H9 (cell line): ENCODE results near the gene STAMBPL1. TPM values are rescaled to one million over a fixed set of nuclear protein-coding genes. Genes with fewer than 3 reads are reported as not detected.
A peak's percentile ranks its signal among the peaks of the same experiment; 100 is the strongest.

Experiments
- DNase-seq: peaks from one replicate; pipeline ENCODE4 v3.0.0-alpha.2; 2017
- H2AFZ ChIP-seq: one replicate; pipeline ENCODE4 v1.6.1; 2013; ENCODE audit warnings: mild to moderate bottlenecking, low read length, control low read depth, moderate library complexity
- H2AK5ac ChIP-seq: 2 replicates; pipeline ENCODE4 v1.6.1; 2013; ENCODE audit warnings: low read length, control low read depth, mixed read lengths; ENCODE audit not compliant: insufficient read length
- H2BK120ac ChIP-seq: one replicate; pipeline ENCODE4 v1.6.1; 2013; ENCODE audit warnings: low read depth, mild to moderate bottlenecking, low read length, control low read depth, inconsistent platforms; ENCODE audit not compliant: poor library complexity, severe bottlenecking
- H2BK12ac ChIP-seq: 2 replicates; pipeline ENCODE4 v1.6.1; 2013; ENCODE audit warnings: low read length, control low read depth, mixed read lengths, low read depth; ENCODE audit not compliant: insufficient read length
- H2BK15ac ChIP-seq: 2 replicates; pipeline ENCODE4 v1.6.1; 2013; ENCODE audit warnings: low read depth, low read length, control low read depth
- H2BK20ac ChIP-seq: one replicate; pipeline ENCODE4 v1.6.1; 2013; ENCODE audit warnings: low read depth, mild to moderate bottlenecking, low read length, control low read depth, inconsistent platforms; ENCODE audit not compliant: poor library complexity, severe bottlenecking
- H2BK5ac ChIP-seq: 2 replicates; pipeline ENCODE4 v1.6.1; 2013; ENCODE audit warnings: low read length, control low read depth, mixed read lengths; ENCODE audit not compliant: insufficient read length
- H3K14ac ChIP-seq: 2 replicates; pipeline ENCODE4 v1.6.1; 2013; ENCODE audit warnings: low read length, control low read depth; ENCODE audit not compliant: insufficient read depth
- H3K18ac ChIP-seq: 2 replicates; pipeline ENCODE4 v1.6.1; 2013; ENCODE audit warnings: low read depth, mild to moderate bottlenecking, mixed read lengths, low read length, control low read depth; ENCODE audit not compliant: insufficient read length
- H3K23ac ChIP-seq: 2 replicates; pipeline ENCODE4 v1.6.1; 2013; ENCODE audit warnings: low read length, control low read depth, mixed read lengths, low read depth; ENCODE audit not compliant: insufficient read length
- H3K23me2 ChIP-seq: 2 replicates; pipeline ENCODE4 v1.6.1; 2013; ENCODE audit warnings: low read depth, mild to moderate bottlenecking, mixed read lengths, low read length, control low read depth; ENCODE audit not compliant: insufficient read length, poor library complexity, severe bottlenecking
- H3K27ac ChIP-seq: 2 replicates; pipeline ENCODE4 v1.5.1; 2013; ENCODE audit warnings: low read length, control low read depth, mixed read lengths, low read depth; ENCODE audit not compliant: insufficient read length
- H3K27me3 ChIP-seq: 2 replicates; pipeline ENCODE4 v1.6.1; 2013; ENCODE audit warnings: low read length, control low read depth, inconsistent platforms; ENCODE audit not compliant: insufficient read depth
- H3K4ac ChIP-seq: 2 replicates; pipeline ENCODE4 v1.6.1; 2013; ENCODE audit warnings: low read depth, mild to moderate bottlenecking, control low read depth, inconsistent platforms, low read length, moderate library complexity
- H3K4me1 ChIP-seq: 2 replicates; pipeline ENCODE4 v1.6.1; 2013; ENCODE audit warnings: low read length, control low read depth, inconsistent platforms; ENCODE audit not compliant: insufficient read depth
- H3K4me2 ChIP-seq: 2 replicates; pipeline ENCODE4 v1.6.1; 2013; ENCODE audit warnings: low read length, control low read depth, mixed read lengths; ENCODE audit not compliant: insufficient read length, insufficient read depth
- H3K56ac ChIP-seq: 2 replicates; pipeline ENCODE4 v1.6.1; 2013; ENCODE audit warnings: low read depth, mild to moderate bottlenecking, mixed read lengths, low read length, control low read depth; ENCODE audit not compliant: insufficient read length
- H3K79me1 ChIP-seq: 2 replicates; pipeline ENCODE4 v1.6.1; 2013; ENCODE audit warnings: low read depth, mild to moderate bottlenecking, moderate library complexity, low read length, control low read depth, inconsistent platforms; ENCODE audit not compliant: insufficient read depth, poor library complexity, severe bottlenecking
- H3K79me2 ChIP-seq: 2 replicates; pipeline ENCODE4 v1.6.1; 2013; ENCODE audit warnings: low read length, control low read depth, inconsistent platforms; ENCODE audit not compliant: insufficient read depth
- H3K9ac ChIP-seq: 2 replicates; pipeline ENCODE4 v1.6.1; 2013; ENCODE audit warnings: low read length, control low read depth, mixed read lengths; ENCODE audit not compliant: insufficient read length; ENCODE audit errors: extremely low read depth
- H3K9me3 ChIP-seq: one replicate; pipeline ENCODE4 v1.6.1; 2013; ENCODE audit warnings: low read depth, low read length, inconsistent platforms; ENCODE audit not compliant: control insufficient read depth
- H3T11ph ChIP-seq: one replicate; pipeline ENCODE4 v1.6.1; 2013; ENCODE audit warnings: mild to moderate bottlenecking, low read length, control low read depth, inconsistent platforms
- H4K20me1 ChIP-seq: one replicate; pipeline ENCODE4 v1.6.1; 2013; ENCODE audit not compliant: control insufficient read depth, insufficient read length, insufficient read depth
- H4K5ac ChIP-seq: 2 replicates; pipeline ENCODE4 v1.6.1; 2013; ENCODE audit warnings: low read depth, mild to moderate bottlenecking, mixed read lengths, low read length, control low read depth; ENCODE audit not compliant: insufficient read length
- H4K8ac ChIP-seq: replicated peaks from 2 replicates; pipeline ENCODE4 v1.6.1; 2013; ENCODE audit warnings: low read length, control low read depth, mixed read lengths, low read depth; ENCODE audit not compliant: insufficient read length
- H4K91ac ChIP-seq: 2 replicates; pipeline ENCODE4 v1.6.1; 2013; ENCODE audit warnings: low read depth, mild to moderate bottlenecking, moderate library complexity, mixed read lengths, low read length, control low read depth; ENCODE audit not compliant: insufficient read length
- H3K27ac Mint-ChIP-seq, 3 experiments: 2 replicates in 2 of 3; 3 replicates in 1 of 3; pipeline ENCODE4 v1.8.0; 2020 to 2021; ENCODE audit warnings: mixed read lengths in 3 of 3, mild to moderate bottlenecking in 1 of 3, moderate library complexity in 1 of 3
- H3K27me3 Mint-ChIP-seq: 2 replicates; pipeline ENCODE4 v1.8.0; 2021; ENCODE audit warnings: low read depth, mild to moderate bottlenecking, moderate library complexity, mixed read lengths
- H3K36me3 Mint-ChIP-seq, 3 experiments: 2 replicates in 2 of 3; 3 replicates in 1 of 3; pipeline ENCODE4 v1.8.0; 2020 to 2021; ENCODE audit warnings: low read depth in 3 of 3, mixed read lengths in 3 of 3; ENCODE audit not compliant: insufficient read depth in 1 of 3
- H3K4me1 Mint-ChIP-seq, 2 experiments: 2 replicates each; pipeline ENCODE4 v1.8.0; 2020; ENCODE audit warnings: mixed read lengths in 2 of 2
- H3K4me3 Mint-ChIP-seq, 2 experiments: 2 replicates in 1 of 2; 3 replicates in 1 of 2; pipeline ENCODE4 v1.8.0; 2020 to 2021; ENCODE audit warnings: mild to moderate bottlenecking in 2 of 2, mixed read lengths in 2 of 2, moderate library complexity in 1 of 2
- H3K9me3 Mint-ChIP-seq, 2 experiments: 2 replicates in 1 of 2; 3 replicates in 1 of 2; pipeline ENCODE4 v1.8.0; 2020; ENCODE audit warnings: mild to moderate bottlenecking in 2 of 2, mixed read lengths in 2 of 2, moderate library complexity in 1 of 2
- CTCF ChIP-seq: fragments of 200-600 bp; sonication (generic); conservative IDR thresholded peaks from 3 replicates; pipeline ENCODE4 v1.8.0; 2021; ENCODE audit warnings: antibody characterized with exemption, mild to moderate bottlenecking
- WGBS: extraction: QIAGEN DNeasy Blood & Tissue Kit; methylation state at CpG from one replicate; pipeline ENCODE4 v1.1.7; 2013; ENCODE audit warnings: missing lambda C conversion rate, low lambda C conversion rate, mixed read lengths; ENCODE audit not compliant: insufficient read length; ENCODE audit errors: extremely low coverage; 5-methylcytosine and 5-hydroxymethylcytosine counted together
- total RNA-seq: library from RNA; stranded (reverse); gene quantifications from 2 replicates; pipeline ENCODE4 v1.2.1, GENCODE V29; 2021

The STAMBPL1 gene
- total RNA-seq, 1 experiment from 2014 or later = 3.2 TPM

GRCh38 chr10:88934900-88935672 is 55.0 kb downstream of the STAMBPL1 start:
- H3K9me3 ChIP-seq = no peaks in the 10 kb centered on the region
- no peaks in the 10 kb centered on the region for H3K23me2 ChIP-seq
- TF ChIP-seq CTCF = peak; percentile 79
- no peak overlapping the region for H2BK5ac ChIP-seq
- H2BK15ac ChIP-seq = no peak overlapping the region
- WGBS = no CpG with 5 or more reads among the region's 17 CpGs
- H2BK12ac ChIP-seq = no peak overlapping the region
- H4K20me1 ChIP-seq = no peaks in the 10 kb centered on the region
- H4K91ac ChIP-seq = no peak overlapping the region
- Mint-ChIP-seq H3K27ac (peak overlapping the region in 1 of 3 experiments; percentile 71; a peak in 1 of 7 replicates), H3K9me3 (no peaks in the 10 kb centered on the region), H3K4me3 (no peak overlapping the region), H3K27me3 (no peaks in the 10 kb centered on the region), H3K4me1 (peaks cover 13 to 14% of the 10 kb centered on the region in 2 experiments), H3K36me3 (no peaks in the 10 kb centered on the region)
- H3K79me2 ChIP-seq = no peaks in the 10 kb centered on the region
- H4K5ac ChIP-seq = no peak overlapping the region
- H3K27ac ChIP-seq = no peak overlapping the region
- no peak overlapping the region for H3K4me2 ChIP-seq
- H3K56ac ChIP-seq = no peak overlapping the region
- H3K79me1 ChIP-seq = no peaks in the 10 kb centered on the region
- H3K27me3 ChIP-seq = no peaks in the 10 kb centered on the region
- no peak overlapping the region for H3K9ac ChIP-seq
- no peak overlapping the region for H2AK5ac ChIP-seq
- no peak overlapping the region for H3K23ac ChIP-seq
- no peak overlapping the region for H2AFZ ChIP-seq
- H4K8ac ChIP-seq = no peak overlapping the region
- DNase-seq = peak; percentile 76
- H2BK20ac ChIP-seq = no peak overlapping the region
- no peak overlapping the region for H3K14ac ChIP-seq
- no peaks in the 10 kb centered on the region for H3K4me1 ChIP-seq
- H3K4ac ChIP-seq = no peak overlapping the region
- no peak overlapping the region for H3T11ph ChIP-seq
- no peak overlapping the region for H2BK120ac ChIP-seq
- no peak overlapping the region for H3K18ac ChIP-seq
